Activated gamma-delta T cell treated with anti-CD3 and anti-CD28 coated beads, Interleukin-2, amount 50 U/mL, for 16 hours (primary cell): ENCODE measurements around the gene DDX18.

Experiments
- DNase-seq: peaks from one replicate; pipeline ENCODE4 v3.0.0-alpha.2; 2020; ENCODE audit warnings: low read depth

DDX18 gene

GRCh38 chr2:117834992-117835391 is 20.5 kb downstream of the DDX18 start:
- no peak for DNase-seq

DNA sequence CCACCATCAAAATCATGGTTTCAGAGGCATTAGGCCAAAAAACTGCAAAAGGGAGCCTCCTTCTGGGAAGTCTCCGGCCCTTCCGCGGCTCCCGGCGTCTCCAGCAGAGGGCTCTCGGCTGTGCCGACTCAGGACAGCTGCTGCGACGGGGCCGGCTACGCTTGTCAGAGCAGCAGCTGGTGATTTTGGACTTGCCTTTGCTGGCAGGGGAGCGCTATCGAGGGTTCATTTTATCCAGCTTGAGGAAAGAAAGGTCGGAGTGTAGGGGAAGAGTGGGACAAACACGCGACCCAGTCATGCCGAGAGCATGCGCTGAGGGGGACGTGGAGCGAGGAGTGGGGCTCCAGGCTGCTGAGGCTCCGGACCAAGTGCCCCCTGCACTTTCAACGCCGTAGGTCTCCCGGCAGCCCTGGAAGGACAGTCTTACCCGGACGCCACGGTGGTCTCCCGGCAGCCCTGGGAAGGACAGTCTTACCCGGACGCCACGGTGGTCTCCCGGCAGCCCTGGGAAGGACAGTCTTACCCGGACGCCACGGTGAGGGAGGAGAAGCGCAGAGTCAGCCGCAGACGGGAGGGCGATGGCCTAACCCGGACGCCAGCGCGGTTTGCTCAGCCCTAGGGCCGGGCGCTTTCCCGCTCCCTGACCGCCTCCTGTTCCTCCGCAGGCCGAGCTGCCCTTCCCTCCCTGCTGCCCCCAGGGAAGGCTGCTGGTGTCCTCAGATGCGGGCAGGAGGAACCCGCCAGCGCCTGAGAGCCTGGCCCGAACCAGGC is 21.7 kb downstream of the DDX18 start:
- no peak for DNase-seq

GRCh38 chr2:117845304-117845703 is 30.8 kb downstream of the DDX18 start:
- DNase-seq, result no peak

GRCh38 chr2:117850015-117850414 is 35.5 kb downstream of the DDX18 start:
- no peak for DNase-seq

GRCh38 chr2:117850461-117850860 is 36.0 kb downstream of the DDX18 start:
- DNase-seq, result no peak

DNA sequence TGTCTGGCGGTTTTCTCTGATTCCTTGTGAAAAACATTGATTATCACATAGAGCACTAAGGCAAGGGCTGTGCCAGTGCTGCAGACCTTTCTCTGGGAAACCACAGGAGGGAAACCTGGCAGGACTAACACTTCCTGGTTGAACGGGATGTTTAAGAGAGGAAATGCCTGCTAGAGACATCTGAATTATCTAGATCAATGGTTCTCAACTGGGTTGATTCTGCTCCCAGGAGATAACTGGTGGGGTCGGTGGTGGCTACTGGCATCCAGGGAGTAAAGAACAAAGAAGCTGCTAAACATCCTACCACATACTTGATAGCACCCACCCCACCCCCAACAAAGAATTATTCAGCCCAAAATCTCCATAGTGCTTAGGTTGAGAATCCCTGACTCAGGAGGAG is 37.5 kb downstream of the DDX18 start:
- no peak for DNase-seq

- no peak for DNase-seq
Measured at GRCh38 chr2:117853316-117853715, 38.8 kb downstream of the DDX18 start.

- DNase-seq, result no peak
Measured at GRCh38 chr2:117853873-117854272, 39.4 kb downstream of the DDX18 start.

DNA sequence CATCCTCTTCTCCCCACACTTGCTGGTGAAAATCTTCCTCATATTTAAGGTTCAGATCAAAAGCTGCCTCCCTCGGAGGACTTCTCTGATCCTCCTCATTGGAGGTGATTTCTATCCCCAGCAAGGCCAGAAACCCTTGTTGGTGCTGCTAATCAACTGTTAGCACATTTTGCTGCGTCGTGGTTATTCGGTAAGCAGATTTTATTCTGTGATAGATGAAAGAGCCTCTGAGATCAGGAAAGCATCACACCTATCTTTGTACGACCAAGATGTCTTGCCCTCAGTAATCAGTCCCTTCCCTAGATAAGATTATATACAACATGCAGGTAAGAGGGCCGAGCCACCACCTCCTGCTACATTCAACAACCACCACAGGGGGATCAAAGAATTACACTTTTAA is 40.1 kb downstream of the DDX18 start:
- no peak for DNase-seq

- DNase-seq, result no peak
Measured at GRCh38 chr2:117855886-117856285, 41.4 kb downstream of the DDX18 start.

GRCh38 chr2:117856415-117857210 is 42.1 kb downstream of the DDX18 start:
- no peak for DNase-seq

DNA sequence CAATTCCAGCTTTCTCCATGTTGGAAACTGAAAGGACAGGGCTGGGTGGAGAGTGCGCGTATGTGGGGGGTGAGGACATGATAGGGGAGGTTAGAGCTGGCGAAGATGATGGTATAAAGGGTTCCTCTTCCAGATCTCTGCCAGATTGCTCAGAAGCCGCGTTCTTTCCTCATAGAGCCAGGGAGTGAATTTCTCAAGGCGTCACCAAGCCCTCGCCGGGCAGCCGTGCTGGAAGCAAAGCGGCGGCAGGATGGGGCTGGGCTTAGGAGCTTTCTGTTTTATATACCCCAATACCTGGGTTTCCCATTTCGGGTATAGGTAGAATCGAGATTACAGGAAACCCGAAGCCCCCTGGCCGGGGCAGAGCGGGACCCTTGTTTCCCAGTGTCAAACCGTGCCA is 43.8 kb downstream of the DDX18 start:
- no peak for DNase-seq

GRCh38 chr2:117858892-117859531 is 44.5 kb downstream of the DDX18 start:
- DNase-seq, result no peak

DNA sequence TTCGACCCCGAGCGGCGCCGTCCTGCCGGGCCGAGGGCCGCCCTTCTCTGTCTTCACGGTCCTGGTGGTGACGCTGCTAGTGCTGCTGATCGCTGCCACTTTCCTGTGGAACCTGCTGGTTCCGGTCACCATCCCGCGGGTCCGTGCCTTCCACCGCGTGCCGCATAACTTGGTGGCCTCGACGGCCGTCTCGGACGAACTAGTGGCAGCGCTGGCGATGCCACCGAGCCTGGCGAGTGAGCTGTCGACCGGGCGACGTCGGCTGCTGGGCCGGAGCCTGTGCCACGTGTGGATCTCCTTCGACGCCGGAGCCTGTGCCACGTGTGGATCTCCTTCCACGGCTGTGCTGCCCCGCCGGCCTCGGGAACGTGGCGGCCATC is 45.0 kb downstream of the DDX18 start:
- no peak for DNase-seq

DNA sequence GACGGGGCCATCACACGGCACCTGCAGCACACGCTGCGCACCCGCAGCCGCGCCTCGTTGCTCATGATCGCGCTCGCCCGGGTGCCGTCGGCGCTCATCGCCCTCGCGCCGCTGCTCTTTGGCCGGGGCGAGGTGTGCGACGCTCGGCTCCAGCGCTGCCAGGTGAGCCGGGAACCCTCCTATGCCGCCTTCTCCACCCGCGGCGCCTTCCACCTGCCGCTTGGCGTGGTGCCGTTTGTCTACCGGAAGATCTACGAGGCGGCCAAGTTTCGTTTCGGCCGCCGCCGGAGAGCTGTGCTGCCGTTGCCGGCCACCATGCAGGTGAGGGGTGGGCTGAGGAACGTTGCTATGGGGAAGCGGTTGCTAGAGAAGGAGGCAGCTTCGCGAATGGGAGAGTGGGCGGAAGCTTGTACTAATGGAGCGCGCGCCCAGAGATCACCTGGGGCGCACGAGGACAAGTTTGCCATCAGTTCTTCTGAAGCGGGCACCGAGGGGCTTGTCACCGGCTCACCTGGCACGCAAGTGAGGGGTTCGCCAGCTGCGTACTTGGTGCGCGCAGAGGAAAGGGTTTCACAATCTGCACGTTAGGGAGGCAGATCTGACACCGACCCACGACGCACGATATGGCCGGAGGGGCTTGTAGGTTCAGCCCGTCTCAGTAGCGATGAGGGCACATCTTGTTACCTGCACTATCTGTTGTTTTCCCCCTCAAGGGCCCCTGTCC is 45.6 kb downstream of the DDX18 start:
- DNase-seq, result no peak

DNA sequence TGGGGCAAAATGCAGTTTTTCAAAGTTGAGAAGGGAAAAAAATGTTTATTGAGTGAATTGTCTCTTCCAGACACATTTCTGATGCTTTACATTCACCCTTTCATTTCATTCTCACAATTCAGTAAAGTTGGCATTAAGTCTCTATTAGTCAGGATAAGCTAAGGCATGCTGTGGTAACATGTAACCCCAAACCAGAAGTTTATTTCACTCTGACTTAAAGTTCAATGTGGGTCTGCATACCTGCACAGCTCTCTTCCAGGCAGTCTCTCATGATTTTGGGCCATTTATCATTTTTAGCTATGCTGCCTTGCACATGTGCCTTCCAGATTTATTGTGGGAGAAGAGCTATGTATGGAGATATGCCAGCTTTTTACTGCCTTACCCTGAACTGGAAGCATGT is 48.0 kb downstream of the DDX18 start:
- DNase-seq, result no peak

DNA sequence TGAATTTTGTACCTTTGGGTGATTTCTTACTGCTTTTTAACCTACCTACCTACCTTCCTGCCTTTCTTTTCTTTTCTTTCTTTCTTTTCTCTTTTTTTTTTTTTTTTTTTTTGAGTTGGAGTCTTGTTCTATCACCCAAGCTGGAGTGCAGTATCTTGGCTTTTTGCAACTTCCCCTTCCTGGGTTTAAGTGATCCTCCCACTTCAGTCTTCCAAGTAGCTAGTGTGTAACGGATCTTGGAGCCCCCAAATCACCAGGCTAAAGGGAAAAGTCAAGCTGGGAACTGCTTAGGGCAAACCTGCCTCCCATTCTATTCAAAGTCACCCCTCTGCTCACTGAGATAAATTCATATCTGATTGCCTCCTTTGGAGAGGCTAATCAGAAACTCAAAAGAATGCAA is 61.3 kb downstream of the DDX18 start:
- DNase-seq, result no peak

- no peak for DNase-seq
Measured at GRCh38 chr2:117879003-117879402, 64.5 kb downstream of the DDX18 start.
